ENCODE data around the gene HEATR1.

Gene HEATR1

GRCh38 chr1:236540813-236541465 lies 63.4 kb downstream of the HEATR1 start:
- H3K4me1 Mint-ChIP-seq (ENCODE audit: low read depth): peaks cover 13% of the 10 kb centered on the region
- H3K27ac Mint-ChIP-seq: no peak overlapping the region
- H3K27me3 Mint-ChIP-seq: no peaks in the 10 kb centered on the region
- no peak overlapping the region for H3K4me3 Mint-ChIP-seq
- no peaks in the 10 kb centered on the region for H3K9me3 Mint-ChIP-seq
- peaks cover 68% of the 10 kb centered on the region for H3K36me3 Mint-ChIP-seq (ENCODE audit: low read depth)

- Mint-ChIP-seq H3K4me3 (no peak overlapping the region), H3K4me1 (ENCODE audit: low read depth) (peaks cover 36% of the 10 kb centered on the region), H3K9me3 (no peaks in the 10 kb centered on the region), H3K36me3 (ENCODE audit: low read depth) (peaks cover 50% of the 10 kb centered on the region), H3K27me3 (no peaks in the 10 kb centered on the region), H3K27ac (no peak overlapping the region)
These were observed 67.8 kb downstream of the HEATR1 start for GRCh38 chr1:236536540-236536939.

GRCh38 chr1:236535662-236536161 lies 68.6 kb downstream of the HEATR1 start:
- H3K4me1 Mint-ChIP-seq (ENCODE audit: low read depth): peaks cover 42% of the 10 kb centered on the region
- H3K27me3 Mint-ChIP-seq: no peaks in the 10 kb centered on the region
- no peaks in the 10 kb centered on the region for H3K9me3 Mint-ChIP-seq
- peaks cover 50% of the 10 kb centered on the region for H3K36me3 Mint-ChIP-seq (ENCODE audit: low read depth)
- no peak overlapping the region for H3K4me3 Mint-ChIP-seq
- no peak overlapping the region for H3K27ac Mint-ChIP-seq

- Mint-ChIP-seq H3K4me1 (ENCODE audit: low read depth) (peaks cover 45% of the 10 kb centered on the region), H3K27me3 (no peaks in the 10 kb centered on the region), H3K4me3 (no peak overlapping the region), H3K36me3 (ENCODE audit: low read depth) (peaks cover 49% of the 10 kb centered on the region), H3K27ac (no peak overlapping the region), H3K9me3 (no peaks in the 10 kb centered on the region)
These were observed 69.1 kb downstream of the HEATR1 start for GRCh38 chr1:236535190-236535589.

GRCh38 chr1:236534151-236534651 lies 70.1 kb downstream of the HEATR1 start:
- Mint-ChIP-seq H3K4me1 (ENCODE audit: low read depth) (peaks cover 47% of the 10 kb centered on the region), H3K27ac (peak overlapping the region; percentile 78), H3K4me3 (no peak overlapping the region), H3K27me3 (no peaks in the 10 kb centered on the region), H3K9me3 (no peaks in the 10 kb centered on the region), H3K36me3 (ENCODE audit: low read depth) (peaks cover 41% of the 10 kb centered on the region)

- no peak overlapping the region for H3K4me3 Mint-ChIP-seq
- H3K27me3 Mint-ChIP-seq: no peaks in the 10 kb centered on the region
- H3K27ac Mint-ChIP-seq: peak overlapping the region; percentile 83
- H3K9me3 Mint-ChIP-seq: no peaks in the 10 kb centered on the region
- peaks cover 47% of the 10 kb centered on the region for H3K4me1 Mint-ChIP-seq (ENCODE audit: low read depth)
- peaks cover 44% of the 10 kb centered on the region for H3K36me3 Mint-ChIP-seq (ENCODE audit: low read depth)
These were observed 71.5 kb downstream of the HEATR1 start for GRCh38 chr1:236532850-236533249.

- H3K4me3 Mint-ChIP-seq: no peak overlapping the region
- peaks cover 46% of the 10 kb centered on the region for H3K36me3 Mint-ChIP-seq (ENCODE audit: low read depth)
- H3K9me3 Mint-ChIP-seq: no peaks in the 10 kb centered on the region
- H3K27ac Mint-ChIP-seq: no peak overlapping the region
- H3K4me1 Mint-ChIP-seq (ENCODE audit: low read depth): peaks cover 48% of the 10 kb centered on the region
- H3K27me3 Mint-ChIP-seq: no peaks in the 10 kb centered on the region
These were observed 73.4 kb downstream of the HEATR1 start for GRCh38 chr1:236530959-236531358.

- Mint-ChIP-seq H3K9me3 (no peaks in the 10 kb centered on the region), H3K4me3 (no peak overlapping the region), H3K27ac (peak overlapping the region; percentile 18), H3K4me1 (ENCODE audit: low read depth) (peaks cover 48% of the 10 kb centered on the region), H3K27me3 (no peaks in the 10 kb centered on the region), H3K36me3 (ENCODE audit: low read depth) (peaks cover 43% of the 10 kb centered on the region)
These were observed 74.0 kb downstream of the HEATR1 start for GRCh38 chr1:236530286-236530685.

GRCh38 chr1:236526079-236526478 lies 78.2 kb downstream of the HEATR1 start:
- Mint-ChIP-seq H3K36me3 (ENCODE audit: low read depth) (peaks cover 36% of the 10 kb centered on the region), H3K4me1 (ENCODE audit: low read depth) (peaks cover 32% of the 10 kb centered on the region), H3K27ac (peak overlapping the region; percentile 71), H3K4me3 (peak overlapping the region; percentile 4), H3K27me3 (no peaks in the 10 kb centered on the region), H3K9me3 (no peaks in the 10 kb centered on the region)

- peaks cover 30% of the 10 kb centered on the region for H3K36me3 Mint-ChIP-seq (ENCODE audit: low read depth)
- H3K9me3 Mint-ChIP-seq: no peaks in the 10 kb centered on the region
- H3K27ac Mint-ChIP-seq: peak overlapping the region; percentile 98
- no peaks in the 10 kb centered on the region for H3K27me3 Mint-ChIP-seq
- H3K4me3 Mint-ChIP-seq: peak overlapping the region; percentile 94
- H3K4me1 Mint-ChIP-seq (ENCODE audit: low read depth): peaks cover 23% of the 10 kb centered on the region
These were observed 79.5 kb downstream of the HEATR1 start for GRCh38 chr1:236524895-236525184.

- Mint-ChIP-seq H3K27me3 (no peaks in the 10 kb centered on the region), H3K4me1 (ENCODE audit: low read depth) (peaks cover 23% of the 10 kb centered on the region), H3K36me3 (ENCODE audit: low read depth) (peaks cover 30% of the 10 kb centered on the region), H3K27ac (peak overlapping the region; percentile 98), H3K9me3 (no peaks in the 10 kb centered on the region), H3K4me3 (peak overlapping the region; percentile 94)
These were observed 80.0 kb downstream of the HEATR1 start for GRCh38 chr1:236524142-236524894.

GRCh38 chr1:236523704-236524141 lies 80.6 kb downstream of the HEATR1 start, which contains the start of gene LGALS8:
TSS of gene LGALS8 (plus strand) at chr1:236523982. CDS start at chr1:236526071, 2,089 bp downstream.
- H3K27me3 Mint-ChIP-seq: no peaks in the 10 kb centered on the region
- no peaks in the 10 kb centered on the region for H3K9me3 Mint-ChIP-seq
- peak within 1 kb of the TSS; percentile 98 for H3K27ac Mint-ChIP-seq
- H3K4me3 Mint-ChIP-seq: peak within 1 kb of the TSS; percentile 94
- H3K4me1 Mint-ChIP-seq (ENCODE audit: low read depth): peaks cover 23% of the 10 kb centered on the region
- H3K36me3 Mint-ChIP-seq (ENCODE audit: low read depth): peaks cover 27% of the 10 kb centered on the region

- H3K9me3 Mint-ChIP-seq: no peaks in the 10 kb centered on the region
- H3K27me3 Mint-ChIP-seq: no peaks in the 10 kb centered on the region
- H3K36me3 Mint-ChIP-seq (ENCODE audit: low read depth): peaks cover 25% of the 10 kb centered on the region
- H3K4me1 Mint-ChIP-seq (ENCODE audit: low read depth): peaks cover 23% of the 10 kb centered on the region
- H3K27ac Mint-ChIP-seq: peak overlapping the region; percentile 98
- H3K4me3 Mint-ChIP-seq: peak overlapping the region; percentile 94
These were observed 81.2 kb downstream of the HEATR1 start for GRCh38 chr1:236522937-236523703.

GRCh38 chr1:236520445-236521005 lies 83.8 kb downstream of the HEATR1 start:
- Mint-ChIP-seq H3K4me3 (no peak overlapping the region), H3K36me3 (ENCODE audit: low read depth) (peaks cover 8% of the 10 kb centered on the region), H3K27ac (no peak overlapping the region), H3K4me1 (ENCODE audit: low read depth) (peaks cover 30% of the 10 kb centered on the region), H3K27me3 (no peaks in the 10 kb centered on the region), H3K9me3 (no peaks in the 10 kb centered on the region)
